K562 (cell line): ENCODE measurements around the gene CALM3. TPM values are rescaled to one million over a fixed set of nuclear protein-coding genes. Genes with fewer than 3 reads are reported as not detected.

Source experiments
- MGA ChIP-seq: fragments of 450-650 bp; IDR thresholded peaks from 2 replicates; pipeline ENCODE4 v1.6.1; 2016; ENCODE audit warnings: mild to moderate bottlenecking, moderate library complexity
- RFX1 ChIP-seq: fragments of 450-650 bp; IDR thresholded peaks from 2 replicates; pipeline ENCODE4 v1.6.1; 2016; ENCODE audit warnings: mild to moderate bottlenecking, moderate library complexity
- SMAD4 ChIP-seq: fragments of 250-450 bp; sonication (Bioruptor Pico); conservative IDR thresholded peaks from 2 replicates; pipeline ENCODE4 v1.8.0; 2021; ENCODE audit warnings: inconsistent platforms, mild to moderate bottlenecking, moderate library complexity
- ZBTB17 ChIP-seq: fragments of 450-650 bp; formaldehyde crosslinking; IDR thresholded peaks from 2 replicates; pipeline ENCODE4 v1.4.0; 2020; ENCODE audit warnings: mild to moderate bottlenecking
- ZFPM2 ChIP-seq: fragments of 250-450 bp; sonication (Bioruptor Pico); IDR thresholded peaks from 2 replicates; pipeline ENCODE4 v1.5.1; 2022; ENCODE audit warnings: mild to moderate bottlenecking
- ZNF165 ChIP-seq: fragments of 250-450 bp; sonication (Bioruptor Pico); IDR thresholded peaks from 2 replicates; pipeline ENCODE4 v1.4.0; 2020; ENCODE audit warnings: borderline replicate concordance
- ZNF592 ChIP-seq: fragments of 450-650 bp; IDR thresholded peaks from 2 replicates; pipeline ENCODE4 v1.6.1; 2017; ENCODE audit warnings: antibody characterized with exemption, mild to moderate bottlenecking
- polyA plus RNA-seq, 8 experiments: library from polyadenylated mRNA; depleted of rRNA in 4 of 8; stranded (reverse) in 5 of 8; unstranded in 3 of 8; fragments of >200 nt; fragmentation: Nextera tagmentation in 2 of 8; fragmentation: Illumina TruSeq in 1 of 8; extraction: Ambion mirVana in 2 of 8; extraction: Trizol in 1 of 8; gene quantifications; 2 replicates each; pipeline versions ENCODE4 v1.2.1 to v1.2.3, GENCODE V29; 2011 to 2014; ENCODE audit warnings: inconsistent platforms in 1 of 8, missing spikeins in 1 of 8
- total RNA-seq, 7 experiments: library from RNA; depleted of rRNA in 6 of 7; stranded (reverse); fragments of >200 nt in 6 of 7; fragmentation: Illumina TruSeq in 2 of 7; extraction: Trizol in 2 of 7; gene quantifications; 2 replicates each; pipeline versions ENCODE4 v1.2.1 to v1.2.3, GENCODE V29; 2011 to 2021; ENCODE audit warnings: low replicate concordance in 1 of 7
- TF ChIP-seq, protein P1 (sequence below): IDR thresholded peaks from 2 replicates; pipeline ENCODE4 v1.6.1; 2012; ENCODE audit warnings: low read depth, low read length, improper control_type of control experiment, borderline replicate concordance

The CALM3 gene
- total and polyA plus RNA-seq, 9 of the 15 experiments (the other 6 are each of a cell fraction or from before 2014, with no cell fraction given) = 34.6 to 350 (median 156) TPM

GRCh38 chr19:46620267-46620666 lies 19.1 kb downstream of the CALM3 start (continued):
- TF ChIP-seq MGA = no peak
- TF ChIP-seq RFX1 = no peak
- TF ChIP-seq ZNF165 (CRISPR knock-in tag) = no peak
- TF ChIP-seq ZFPM2 (CRISPR knock-in tag) = no peak
- no peak for TF ChIP-seq ZNF592
- no peak for TF ChIP-seq SMAD4 (CRISPR knock-in tag)
- TF ChIP-seq ZBTB17 (CRISPR knock-in tag) = no peak
- TF ChIP-seq, protein P1, sequence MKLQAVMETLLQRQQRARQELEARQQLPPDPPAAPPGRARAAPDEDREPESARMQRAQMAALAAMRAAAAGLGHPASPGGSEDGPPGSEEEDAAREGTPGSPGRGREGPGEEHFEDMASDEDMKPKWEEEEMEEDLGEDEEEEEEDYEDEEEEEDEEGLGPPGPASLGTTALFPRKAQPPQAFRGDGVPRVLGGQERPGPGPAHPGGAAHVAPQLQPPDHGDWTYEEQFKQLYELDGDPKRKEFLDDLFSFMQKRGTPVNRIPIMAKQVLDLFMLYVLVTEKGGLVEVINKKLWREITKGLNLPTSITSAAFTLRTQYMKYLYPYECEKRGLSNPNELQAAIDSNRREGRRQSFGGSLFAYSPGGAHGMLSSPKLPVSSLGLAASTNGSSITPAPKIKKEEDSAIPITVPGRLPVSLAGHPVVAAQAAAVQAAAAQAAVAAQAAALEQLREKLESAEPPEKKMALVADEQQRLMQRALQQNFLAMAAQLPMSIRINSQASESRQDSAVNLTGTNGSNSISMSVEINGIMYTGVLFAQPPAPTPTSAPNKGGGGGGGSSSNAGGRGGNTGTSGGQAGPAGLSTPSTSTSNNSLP = no peak
